IPS-15b (cell line): Measurements from ENCODE around the gene ERICH3.
A peak's percentile ranks its signal among the peaks of the same experiment; 100 is the strongest.

ENCODE experiments used
- H3K27me3 ChIP-seq: one replicate; pipeline ENCODE4 v1.6.1; 2013; ENCODE audit warnings: low read length; ENCODE audit not compliant: control insufficient read depth, insufficient read depth
- H3K36me3 ChIP-seq: one replicate; pipeline ENCODE4 v1.6.1; 2013; ENCODE audit warnings: low read length; ENCODE audit not compliant: control insufficient read depth, insufficient read depth
- H3K4me1 ChIP-seq: one replicate; pipeline ENCODE4 v1.6.1; 2013; ENCODE audit warnings: mild to moderate bottlenecking, low read length; ENCODE audit not compliant: control insufficient read depth, insufficient read depth
- H3K4me3 ChIP-seq: one replicate; pipeline ENCODE4 v1.5.1; 2013; ENCODE audit warnings: low read depth, low read length
- H3K9ac ChIP-seq: one replicate; pipeline ENCODE4 v1.6.1; 2013; ENCODE audit warnings: low read depth, mild to moderate bottlenecking, low read length
- H3K9me3 ChIP-seq: one replicate; pipeline ENCODE4 v1.6.1; 2013; ENCODE audit warnings: mild to moderate bottlenecking, low read length; ENCODE audit not compliant: control insufficient read depth, insufficient read depth

ERICH3 gene, protein sequence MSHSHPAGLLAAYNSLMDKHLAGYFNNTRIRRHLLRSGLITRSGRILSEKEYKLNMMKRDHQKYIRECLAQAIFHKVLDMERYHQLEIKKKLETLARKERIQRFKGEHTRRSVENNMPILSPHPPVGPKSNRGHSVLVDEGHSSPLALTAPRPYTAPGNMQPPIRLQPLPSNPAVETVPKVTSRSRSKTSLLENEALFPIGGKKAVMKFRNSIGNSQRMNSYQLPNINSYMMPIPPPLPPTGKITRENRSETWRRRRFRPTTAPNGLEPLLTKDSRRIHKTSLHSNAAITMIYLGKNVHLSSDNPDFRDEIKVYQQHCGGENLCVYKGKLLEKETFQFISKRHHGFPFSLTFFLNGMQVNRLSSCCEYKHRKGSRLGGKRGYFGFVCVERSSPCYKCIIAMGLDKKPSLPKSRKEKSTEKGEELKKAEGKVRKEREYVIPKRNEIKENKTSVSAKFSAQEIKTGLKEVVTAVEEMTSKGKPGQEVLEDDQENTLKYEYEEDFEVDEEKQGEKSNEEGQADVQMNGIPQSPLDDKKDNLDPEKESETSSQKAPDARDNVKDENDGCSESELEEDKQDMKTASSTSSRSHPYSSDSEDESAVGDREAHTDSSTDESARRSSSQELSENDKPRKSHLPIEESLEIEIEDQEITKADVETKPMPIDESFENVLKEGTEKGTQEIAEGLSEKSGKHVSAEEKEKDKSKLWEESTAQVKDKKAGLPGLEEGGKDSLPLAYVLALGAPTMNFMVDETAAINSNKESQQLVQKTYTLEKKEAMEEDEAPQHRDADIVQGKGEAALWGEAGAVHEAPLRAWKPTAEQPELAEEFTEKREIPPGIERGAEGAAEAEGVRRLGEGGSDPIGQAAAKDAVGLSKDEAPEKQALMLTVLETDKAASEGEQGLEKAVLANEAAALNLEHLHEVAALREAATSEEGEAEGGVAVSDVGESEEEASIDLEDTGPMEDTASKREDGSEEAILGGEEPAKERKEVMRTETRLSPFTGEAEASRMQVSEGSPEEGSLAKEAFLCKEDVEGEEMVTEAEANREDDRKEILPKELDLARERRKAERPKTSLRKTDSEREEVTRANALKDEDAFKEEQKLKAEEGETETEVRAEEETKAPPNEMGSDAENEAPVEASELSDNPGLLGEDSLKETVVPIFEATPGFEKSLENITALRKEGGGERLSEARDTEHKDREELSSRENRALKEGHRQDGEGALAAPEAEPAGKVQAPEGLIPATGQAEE (N-terminal part only)

DNA sequence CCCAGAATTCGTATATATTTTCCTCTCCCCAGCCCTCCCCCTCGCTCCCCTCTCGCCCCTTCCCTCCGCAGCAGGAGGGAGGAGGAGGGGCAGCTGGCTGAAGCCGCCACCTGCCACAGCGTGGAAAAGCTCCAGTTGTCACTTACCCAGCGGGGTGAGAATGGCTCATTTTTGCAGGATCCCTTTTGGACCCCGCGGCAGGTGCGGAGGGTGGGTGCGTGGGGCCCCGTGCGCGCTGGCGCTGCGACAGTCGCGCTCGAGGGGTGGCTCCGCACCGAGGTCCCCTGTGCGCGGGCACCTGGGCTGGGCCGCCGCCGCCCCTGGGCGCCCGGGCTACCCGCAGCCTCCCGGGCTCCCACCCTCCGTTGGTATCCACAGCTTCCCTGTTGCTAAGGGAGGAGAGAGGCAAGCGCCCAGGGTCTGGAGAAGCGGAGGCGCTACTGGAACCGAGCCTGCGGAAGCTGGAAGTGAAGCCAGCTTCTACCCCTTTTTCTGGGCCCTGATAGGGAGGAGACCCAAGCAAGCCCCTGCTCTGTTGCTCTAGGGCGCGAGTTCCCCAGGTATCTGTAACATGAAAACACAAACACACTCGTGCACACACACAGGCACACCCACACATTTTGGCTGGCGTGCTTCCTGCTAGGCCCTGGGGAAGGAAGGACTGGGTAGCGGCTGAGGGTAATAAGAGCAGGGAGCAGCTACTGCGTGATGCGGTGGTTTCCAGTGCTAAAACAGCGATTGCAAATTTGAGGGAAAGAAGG is at the start of gene ERICH3:
ERICH3 (minus strand) TSS at position 442 of the 761 bp plus-strand sequence; CDS start at position 169, 273 bp downstream.
- peak within 1 kb of the TSS; percentile 47 for H3K4me3 ChIP-seq
- peaks cover 4% of the 10 kb centered on the region for H3K4me1 ChIP-seq

DNA sequence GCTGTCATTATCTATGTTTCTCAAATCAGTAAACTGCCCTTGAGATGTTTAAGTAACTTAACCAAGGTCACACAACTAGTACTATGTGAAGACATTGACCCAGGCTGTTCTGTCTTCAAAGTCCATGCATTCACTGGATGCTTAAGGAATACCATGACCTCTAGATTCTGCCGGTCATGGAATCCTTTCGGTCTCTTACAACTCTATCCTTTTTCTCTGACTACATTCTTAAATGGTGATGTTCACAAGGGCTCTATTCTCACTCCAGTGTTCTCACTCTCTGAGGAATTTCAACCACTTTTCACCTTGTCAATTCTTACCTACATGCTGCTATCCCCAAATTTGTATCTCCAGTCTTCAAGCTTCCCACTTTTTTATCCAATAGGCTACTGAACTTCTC is 44.0 kb upstream of the ERICH3 start:
- H3K27me3 ChIP-seq = no peaks in the 10 kb centered on the region
- no peak overlapping the region for H3K4me3 ChIP-seq
- H3K9ac ChIP-seq = no peak overlapping the region
- H3K9me3 ChIP-seq = no peaks in the 10 kb centered on the region
- H3K4me1 ChIP-seq = no peaks in the 10 kb centered on the region
- peaks cover 7% of the 10 kb centered on the region for H3K36me3 ChIP-seq

More for the DNA sequence above, at the start of gene ERICH3:
- peaks cover 48% of the 10 kb centered on the region for H3K27me3 ChIP-seq
- H3K9ac ChIP-seq = no peak within 1 kb of the TSS
- H3K9me3 ChIP-seq = no peaks in the 10 kb centered on the region
- no peaks in the 10 kb centered on the region for H3K36me3 ChIP-seq

DNA sequence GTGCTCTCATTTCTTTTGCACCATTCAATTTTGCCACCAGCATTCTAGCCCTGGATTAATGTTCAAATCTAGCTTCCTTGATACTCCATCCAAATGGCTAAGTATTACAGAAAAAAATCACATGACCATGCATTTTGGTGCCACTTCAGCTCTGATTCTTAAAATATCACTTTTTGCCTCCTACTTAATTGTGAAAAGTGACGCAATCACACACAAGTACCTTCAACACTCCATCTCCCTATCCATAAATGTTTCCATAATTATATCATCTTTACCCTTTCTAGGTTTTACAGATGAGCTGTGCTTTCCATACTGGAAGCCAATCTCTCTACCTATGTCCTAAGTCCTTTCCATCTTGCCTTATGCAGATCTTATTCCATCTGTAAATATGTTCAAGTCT is 43.2 kb upstream of the ERICH3 start:
- Histone ChIP-seq H3K9me3 (no peaks in the 10 kb centered on the region), H3K4me3 (no peak overlapping the region), H3K4me1 (no peaks in the 10 kb centered on the region), H3K27me3 (no peaks in the 10 kb centered on the region), H3K36me3 (peaks cover 7% of the 10 kb centered on the region), H3K9ac (no peak overlapping the region)

DNA sequence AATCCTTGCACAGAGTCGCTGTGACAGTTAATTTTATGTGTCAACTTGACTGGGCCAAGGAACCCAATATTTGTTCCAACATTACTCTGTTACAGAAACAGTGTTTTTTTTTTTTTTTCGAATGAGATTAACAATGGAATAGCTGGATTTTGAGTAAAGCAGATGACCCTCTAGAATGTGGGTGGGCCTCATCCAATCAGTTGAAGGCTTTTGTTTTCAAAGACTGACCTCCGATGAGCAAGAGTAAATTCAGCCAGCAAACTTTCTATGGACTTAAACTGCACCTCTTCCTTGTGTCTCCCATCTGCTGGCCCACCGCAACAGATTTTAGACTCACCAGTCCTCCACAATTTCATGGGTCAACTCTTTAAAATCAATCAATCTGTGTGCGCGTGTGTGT is 42.2 kb upstream of the ERICH3 start:
- Histone ChIP-seq H3K27me3 (no peaks in the 10 kb centered on the region), H3K9ac (no peak overlapping the region), H3K4me3 (no peak overlapping the region), H3K4me1 (no peaks in the 10 kb centered on the region), H3K9me3 (no peaks in the 10 kb centered on the region), H3K36me3 (peaks cover 7% of the 10 kb centered on the region)

DNA sequence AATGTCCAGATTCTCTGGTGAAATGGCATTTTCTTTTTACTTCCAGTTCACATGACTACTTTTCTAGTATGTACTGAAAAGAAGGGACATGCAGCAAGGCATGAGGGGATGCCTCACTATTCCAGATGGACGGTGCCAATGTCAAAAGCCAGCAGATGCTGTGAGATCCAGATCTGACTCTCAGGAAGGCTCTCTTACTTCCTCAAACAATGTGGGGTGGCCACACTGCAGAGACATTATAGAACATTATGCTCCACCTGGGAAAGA is 41.6 kb upstream of the ERICH3 start:
- peaks cover 1% of the 10 kb centered on the region for H3K36me3 ChIP-seq
- H3K4me3 ChIP-seq = no peak overlapping the region
- H3K4me1 ChIP-seq = no peaks in the 10 kb centered on the region
- no peaks in the 10 kb centered on the region for H3K27me3 ChIP-seq
- H3K9me3 ChIP-seq = no peaks in the 10 kb centered on the region
- H3K9ac ChIP-seq = no peak overlapping the region

DNA sequence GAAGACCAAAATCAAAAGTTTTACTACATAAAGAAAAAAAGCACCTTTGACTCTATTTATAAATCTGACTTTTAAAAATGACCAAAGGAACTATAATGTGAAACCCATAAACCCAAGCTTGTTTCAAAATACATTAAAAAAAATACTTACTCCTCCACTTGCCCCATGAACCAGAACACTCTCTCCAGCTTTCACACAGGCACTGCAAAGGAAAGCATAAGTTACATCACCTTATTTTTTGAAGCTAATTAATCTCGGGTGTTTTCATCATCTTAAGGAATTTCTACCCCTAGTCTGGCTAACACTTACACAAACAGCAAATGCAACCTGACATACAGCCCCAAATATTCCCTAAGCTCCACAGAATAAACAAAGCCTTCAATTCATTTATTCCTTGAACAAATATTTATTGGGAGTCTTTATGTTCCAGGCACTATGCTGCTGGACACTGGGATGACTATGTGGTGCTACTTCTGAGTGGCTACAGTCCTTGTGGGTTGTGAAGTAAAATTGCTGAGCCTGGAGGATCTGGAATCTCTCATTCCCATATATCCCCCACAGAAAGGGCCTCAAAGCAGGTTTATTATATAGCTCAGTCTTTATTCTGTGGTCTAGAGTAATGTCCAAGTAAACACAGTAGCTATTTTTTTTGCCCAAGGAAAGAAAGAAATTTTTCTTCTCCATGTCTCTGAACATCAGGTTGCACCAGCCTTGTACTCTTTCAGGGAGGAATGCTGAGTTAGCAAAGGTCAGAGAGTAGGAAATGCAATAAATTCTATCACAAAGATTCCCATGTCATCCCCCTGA is 41.0 kb upstream of the ERICH3 start:
- Histone ChIP-seq H3K27me3 (no peaks in the 10 kb centered on the region), H3K4me1 (no peaks in the 10 kb centered on the region), H3K9me3 (no peaks in the 10 kb centered on the region), H3K4me3 (no peak overlapping the region), H3K36me3 (no peaks in the 10 kb centered on the region), H3K9ac (no peak overlapping the region)

DNA sequence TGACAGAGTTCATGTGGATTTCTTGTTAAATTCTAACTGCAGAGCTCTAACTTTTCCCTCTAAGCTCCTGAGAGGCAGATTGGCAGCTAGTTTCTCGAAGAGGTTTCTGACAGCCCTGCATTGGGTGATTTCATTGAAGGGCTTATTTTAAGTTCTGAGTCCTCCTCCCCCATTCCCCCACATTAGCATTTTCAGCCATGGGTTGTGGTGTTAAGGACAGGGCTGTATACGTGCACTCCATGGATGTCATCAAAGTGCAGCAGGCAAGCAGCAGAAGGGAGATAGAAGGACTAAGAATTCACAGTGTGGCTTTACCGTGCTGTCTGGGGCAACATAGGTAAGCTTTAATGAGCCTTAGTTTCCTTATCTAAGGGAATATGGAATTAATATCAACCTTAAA is 40.3 kb upstream of the ERICH3 start:
- H3K9ac ChIP-seq = peak overlapping the region; percentile 48
- H3K36me3 ChIP-seq = no peaks in the 10 kb centered on the region
- H3K9me3 ChIP-seq = no peaks in the 10 kb centered on the region
- H3K4me1 ChIP-seq = no peaks in the 10 kb centered on the region
- no peak overlapping the region for H3K4me3 ChIP-seq
- no peaks in the 10 kb centered on the region for H3K27me3 ChIP-seq

DNA sequence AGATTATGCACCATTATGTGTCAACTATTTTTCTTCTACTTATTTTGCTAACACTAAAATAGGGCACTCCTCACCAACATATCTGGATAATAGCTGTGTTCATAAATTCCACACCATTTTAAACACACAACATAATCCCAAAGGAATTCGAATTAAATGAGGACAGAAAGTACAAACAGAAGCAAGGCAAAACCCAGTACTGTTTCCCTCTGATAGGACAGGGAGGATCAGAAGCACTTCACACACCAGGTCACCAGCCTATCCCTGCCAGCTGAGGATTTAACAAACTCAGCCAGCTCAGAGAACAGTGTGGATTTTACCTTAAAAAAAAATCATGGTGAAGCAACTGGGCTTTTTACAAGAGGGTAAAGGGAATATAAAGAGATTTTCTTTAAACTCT is 39.3 kb upstream of the ERICH3 start:
- Histone ChIP-seq H3K9ac (no peak overlapping the region), H3K4me1 (no peaks in the 10 kb centered on the region), H3K36me3 (no peaks in the 10 kb centered on the region), H3K9me3 (no peaks in the 10 kb centered on the region), H3K4me3 (no peak overlapping the region), H3K27me3 (no peaks in the 10 kb centered on the region)

DNA sequence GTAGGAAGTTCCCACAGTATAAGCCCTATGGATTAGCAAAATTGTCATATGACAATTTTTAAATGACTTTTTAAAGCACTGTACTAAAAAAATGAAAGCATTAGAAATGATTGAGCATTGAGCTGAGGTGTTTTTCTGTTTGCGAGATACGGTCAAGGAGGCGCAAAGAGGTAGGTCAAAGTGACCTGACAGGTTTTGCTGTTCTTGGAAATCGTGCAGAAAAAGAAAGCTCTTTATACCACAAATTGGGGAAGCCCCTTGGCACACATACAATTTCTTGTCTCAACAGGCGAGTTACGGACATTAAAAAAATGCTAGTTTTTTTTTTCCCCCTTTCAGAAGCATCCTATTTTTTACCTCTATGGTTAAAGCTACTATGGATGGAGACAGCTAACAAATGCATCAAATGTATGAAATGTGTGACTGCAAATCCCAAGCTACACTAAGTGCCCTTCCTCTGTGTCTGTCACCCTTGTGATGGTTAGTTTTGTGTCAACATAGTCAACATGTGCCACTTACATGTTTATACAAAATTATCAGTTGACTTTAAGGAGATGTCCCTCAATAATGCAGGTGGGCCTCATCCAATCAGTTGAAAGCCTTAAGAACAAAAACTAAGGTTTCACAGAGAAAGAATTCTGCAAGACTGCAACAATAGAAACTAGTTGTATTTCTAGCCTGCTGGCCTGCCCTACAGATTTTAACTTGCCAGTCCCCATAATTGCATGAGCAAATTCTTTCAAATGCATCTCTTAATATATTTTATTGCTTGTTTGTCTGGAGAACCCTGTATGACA is 30.0 kb upstream of the ERICH3 start:
- Histone ChIP-seq H3K4me1 (no peaks in the 10 kb centered on the region), H3K27me3 (no peaks in the 10 kb centered on the region), H3K9ac (no peak overlapping the region), H3K36me3 (no peaks in the 10 kb centered on the region), H3K4me3 (no peak overlapping the region), H3K9me3 (no peaks in the 10 kb centered on the region)

DNA sequence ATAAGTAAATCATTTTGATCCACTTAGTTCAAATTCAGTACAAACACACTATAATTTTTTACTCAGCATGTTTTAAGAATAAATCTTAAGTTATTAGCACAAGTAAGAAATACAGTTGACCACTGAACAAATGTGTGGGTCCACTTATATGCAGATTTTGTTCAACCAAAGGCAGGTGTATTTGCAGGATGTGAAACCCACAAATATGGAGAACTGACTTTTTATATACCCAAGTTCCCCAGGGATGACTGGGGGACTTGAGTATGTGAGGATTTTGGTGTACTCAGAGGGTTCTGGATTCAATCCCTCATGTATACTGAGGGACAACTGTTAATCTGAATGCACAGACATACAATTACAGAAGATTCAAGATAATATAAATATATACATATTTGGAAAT is 25.7 kb upstream of the ERICH3 start:
- H3K9me3 ChIP-seq = no peaks in the 10 kb centered on the region
- no peak overlapping the region for H3K9ac ChIP-seq
- H3K36me3 ChIP-seq = no peaks in the 10 kb centered on the region
- no peaks in the 10 kb centered on the region for H3K4me1 ChIP-seq
- H3K4me3 ChIP-seq = no peak overlapping the region
- H3K27me3 ChIP-seq = no peaks in the 10 kb centered on the region
